AG10803 (cell line): ENCODE measurements around the gene KRT36.

Source experiments
- DNase-seq: peaks from one replicate; pipeline ENCODE4 v3.0.0; 2010; ENCODE audit warnings: low read depth
- H3K4me3 ChIP-seq: 2 replicates; pipeline ENCODE4 v1.5.1; 2011; ENCODE audit warnings: mild to moderate bottlenecking, low read length, control low read depth
- CTCF ChIP-seq: conservative IDR thresholded peaks from 2 replicates; pipeline ENCODE4 v1.5.1; 2011; ENCODE audit warnings: mild to moderate bottlenecking, low read length, control low read depth, inconsistent platforms

Gene KRT36

GRCh38 chr17:41474863-41475262, 14.8 kb downstream of the KRT36 start:
- peak; percentile 33 for DNase-seq
- no peak for TF ChIP-seq CTCF

GRCh38 chr17:41468346-41468745, 21.4 kb downstream of the KRT36 start:
- no peak overlapping the region for H3K4me3 ChIP-seq
- DNase-seq: no peak
- no peak for TF ChIP-seq CTCF

More at GRCh38 chr17:41474863-41475262, 14.8 kb downstream of the KRT36 start:
- H3K4me3 ChIP-seq: no peak overlapping the region

DNA sequence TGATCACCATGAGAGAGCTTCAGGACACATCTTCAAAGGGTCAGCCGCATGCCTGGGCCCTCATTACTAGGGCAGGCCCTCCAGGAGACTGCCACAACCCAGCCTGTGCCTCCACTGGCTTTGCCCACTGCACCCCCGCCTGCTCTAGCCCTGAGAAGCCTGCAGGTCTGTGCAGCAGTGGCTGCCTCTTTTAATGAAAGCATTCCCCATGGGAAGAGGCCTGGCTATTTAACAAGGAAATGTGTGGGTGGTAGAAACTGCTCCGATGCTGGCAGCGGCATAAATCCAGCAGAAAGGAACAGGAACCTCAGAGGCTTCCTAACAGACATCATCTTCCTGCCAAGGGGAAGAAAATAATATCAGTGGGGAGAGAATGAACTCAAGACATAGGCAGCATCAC, 22.1 kb downstream of the KRT36 start:
- no peak for TF ChIP-seq CTCF
- no peak for DNase-seq
- no peak overlapping the region for H3K4me3 ChIP-seq

DNA sequence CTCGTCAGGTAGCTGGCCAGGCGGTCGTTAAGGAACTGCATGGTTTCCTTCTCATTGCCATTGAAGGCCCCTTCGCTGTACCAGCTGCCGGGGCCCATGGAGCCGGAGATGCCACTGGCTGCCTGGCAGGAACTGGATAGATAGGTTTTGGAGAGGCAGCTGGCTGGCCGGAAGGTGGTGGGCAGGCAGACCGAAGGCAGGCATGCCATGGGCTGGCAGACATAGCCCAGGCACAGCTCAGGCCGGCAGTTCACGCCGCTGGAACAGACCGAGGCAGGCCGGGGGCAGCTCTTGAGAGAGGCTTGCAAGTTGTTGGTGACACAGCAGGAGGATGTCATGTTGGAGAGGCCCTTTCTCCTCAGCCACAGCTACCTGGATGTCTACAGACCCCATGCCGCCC, 22.7 kb downstream of the KRT36 start, which contains the start of gene KRT32:
Gene KRT32, minus strand, starts transcription at position 399 of the 400 bp plus-strand sequence. Its CDS starts 61 bp downstream, at position 338.
- TF ChIP-seq CTCF: no peak
- no peak for DNase-seq
- H3K4me3 ChIP-seq: no peak within 1 kb of the TSS

DNA sequence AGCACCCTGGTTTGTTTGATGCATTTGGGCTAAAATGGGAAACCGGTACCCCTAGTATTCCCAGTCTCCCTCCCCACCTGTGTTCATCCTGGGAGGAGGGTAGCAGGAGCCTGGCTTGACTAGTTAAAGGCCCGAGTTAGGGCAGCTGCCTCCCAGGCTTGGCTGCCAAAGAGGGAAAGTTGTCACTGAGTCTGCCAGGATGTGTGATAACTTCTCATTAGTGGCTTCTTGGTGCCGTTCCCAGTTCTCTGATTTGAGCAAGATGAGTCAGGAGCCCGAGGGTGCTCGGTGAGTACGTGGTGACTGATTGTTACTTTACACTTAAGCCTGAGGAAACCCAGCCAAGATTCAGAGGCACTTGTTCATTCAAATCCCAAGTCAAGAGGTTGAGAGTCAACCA, 25.0 kb downstream of the KRT36 start:
- DNase-seq: peak; percentile 96
- H3K4me3 ChIP-seq: no peak overlapping the region
- TF ChIP-seq CTCF: no peak

GRCh38 chr17:41464173-41464572, 25.5 kb downstream of the KRT36 start:
- TF ChIP-seq CTCF: no peak
- no peak for DNase-seq
- no peak overlapping the region for H3K4me3 ChIP-seq

GRCh38 chr17:41463746-41464145, 26.0 kb downstream of the KRT36 start:
- no peak for TF ChIP-seq CTCF

More at GRCh38 chr17:41463746-41464145, 26.0 kb downstream of the KRT36 start:
- DNase-seq: no peak
- H3K4me3 ChIP-seq: no peak overlapping the region
